ENCODE measurements around the gene SPG7. TPM values are rescaled to one million over a fixed set of nuclear protein-coding genes. Genes with fewer than 3 reads are reported as not detected.

The SPG7 gene
- total RNA-seq, 1 experiment from 2014 or later = 119 TPM

- Histone ChIP-seq H3K27ac (ENCODE audit: insufficient read length, low read depth, low read length) (no peak overlapping the region), H3K4me2 (ENCODE audit: insufficient read depth, insufficient read length, low read length) (no peak overlapping the region), H3K23ac (ENCODE audit: insufficient read length, low read depth, low read length) (no peak overlapping the region), H4K8ac (replicated peaks; ENCODE audit: insufficient read length, low read depth, low read length) (no peak overlapping the region), H3K79me1 (ENCODE audit: insufficient read depth, low read depth, low read length, poor library complexity, severe bottlenecking) (no peaks in the 10 kb centered on the region), H2BK20ac (ENCODE audit: low read depth, low read length, poor library complexity, severe bottlenecking) (no peak overlapping the region), H3K4ac (ENCODE audit: low read depth, low read length) (no peak overlapping the region), H2BK15ac (ENCODE audit: low read depth, low read length) (no peak overlapping the region), H4K5ac (ENCODE audit: insufficient read length, low read depth, low read length) (no peak overlapping the region), H2AK5ac (ENCODE audit: insufficient read length, low read length) (no peak overlapping the region), H3K79me2 (ENCODE audit: insufficient read depth, low read length) (no peaks in the 10 kb centered on the region), H3K27me3 (ENCODE audit: insufficient read depth, low read length) (no peaks in the 10 kb centered on the region), H3K9me3 (ENCODE audit: control insufficient read depth, low read depth, low read length) (no peaks in the 10 kb centered on the region), H3K23me2 (ENCODE audit: insufficient read length, low read depth, low read length, poor library complexity, severe bottlenecking) (no peaks in the 10 kb centered on the region), H3K14ac (ENCODE audit: insufficient read depth, low read length) (no peak overlapping the region), H4K91ac (ENCODE audit: insufficient read length, low read depth, low read length) (no peak overlapping the region), H2AFZ (ENCODE audit: low read length) (no peak overlapping the region), H2BK120ac (ENCODE audit: low read depth, low read length, poor library complexity, severe bottlenecking) (no peak overlapping the region), H3T11ph (ENCODE audit: low read length) (no peak overlapping the region), H3K18ac (ENCODE audit: insufficient read length, low read depth, low read length) (no peak overlapping the region), H4K20me1 (ENCODE audit: control insufficient read depth, insufficient read depth, insufficient read length) (no peaks in the 10 kb centered on the region), H2BK5ac (ENCODE audit: insufficient read length, low read length) (no peak overlapping the region), H3K4me1 (ENCODE audit: insufficient read depth, low read length) (no peaks in the 10 kb centered on the region), H3K9ac (ENCODE audit: extremely low read depth, insufficient read length, low read length) (no peak overlapping the region), H3K56ac (ENCODE audit: insufficient read length, low read depth, low read length) (no peak overlapping the region), H2BK12ac (ENCODE audit: insufficient read length, low read depth, low read length) (no peak overlapping the region)
- no peaks in the 10 kb centered on the region for H3K4me1 Mint-ChIP-seq
- no peaks in the 10 kb centered on the region for H3K9me3 Mint-ChIP-seq
- no CpG with 5 or more reads among the region's 11 CpGs for WGBS (ENCODE audit: extremely low coverage, insufficient read length, low lambda C conversion rate)
- H3K4me3 Mint-ChIP-seq = no peak overlapping the region
- H3K27me3 Mint-ChIP-seq (ENCODE audit: low read depth) = no peaks in the 10 kb centered on the region
- TF ChIP-seq CTCF (conservative IDR thresholded peaks at IDR 0.05) = no peak
- no peak for DNase-seq
- H3K36me3 Mint-ChIP-seq (ENCODE audit: insufficient read depth in 1 of 3, low read depth in 3 of 3) = peaks cover 13 to 61% (median 59%) of the 10 kb centered on the region in 3 experiments; a peak in 5 of 7 replicates
- H3K27ac Mint-ChIP-seq = no peak overlapping the region
These were observed 35.9 kb downstream of the SPG7 start for GRCh38 chr16:89544113-89544512.
